DOHH2 (cell line): ENCODE measurements around the gene COTL1.

ENCODE experiments used
- CTCF ChIP-seq: fragments of 200-600 bp; sonication (generic); IDR thresholded peaks from one replicate; pipeline ENCODE4 v1.5.1; 2014; ENCODE audit warnings: antibody characterized with exemption, mild to moderate bottlenecking, low read depth, low read length; ENCODE audit not compliant: poor library complexity, severe bottlenecking
- EZH2phosphoT487 ChIP-seq: fragments of 200-600 bp; sonication (generic); IDR thresholded peaks from 2 replicates; pipeline ENCODE4 v1.6.1; 2017; ENCODE audit warnings: borderline replicate concordance, mild to moderate bottlenecking, antibody characterized with exemption, low read length, moderate library complexity, mixed read lengths

- TF ChIP-seq CTCF, result no peak
- TF ChIP-seq EZH2phosphoT487, result no peak
Observed at GRCh38 chr16:84662471-84662870, 44.6 kb upstream of the COTL1 start.
